Measurements from ENCODE around the gene SNRPB2.

DNA sequence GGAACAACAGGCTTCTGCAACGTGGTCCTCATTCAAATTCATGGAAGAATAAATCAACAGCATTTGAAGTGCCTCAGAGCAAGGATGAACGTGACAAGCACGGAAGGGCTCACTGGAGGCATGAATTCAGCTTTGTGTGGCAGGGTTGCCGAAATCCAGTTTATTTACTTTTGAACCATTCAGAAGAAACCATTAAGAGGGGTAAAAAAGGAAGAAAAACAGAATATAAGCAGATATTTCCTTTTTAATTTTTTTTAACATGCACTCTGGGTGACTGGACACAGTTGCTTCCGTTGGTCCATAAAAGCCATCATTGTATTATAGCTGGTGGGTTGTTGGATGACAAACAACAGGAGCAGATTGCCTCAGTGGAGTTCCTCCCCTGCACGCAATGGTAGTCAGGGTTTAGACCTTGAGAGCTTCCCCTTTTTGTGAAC, 17.3 kb upstream of the SNRPB2 start:
- TF ChIP-seq POLR2A (IDR thresholded peaks at IDR 0.05), result no peak
- TF ChIP-seq, protein P1, sequence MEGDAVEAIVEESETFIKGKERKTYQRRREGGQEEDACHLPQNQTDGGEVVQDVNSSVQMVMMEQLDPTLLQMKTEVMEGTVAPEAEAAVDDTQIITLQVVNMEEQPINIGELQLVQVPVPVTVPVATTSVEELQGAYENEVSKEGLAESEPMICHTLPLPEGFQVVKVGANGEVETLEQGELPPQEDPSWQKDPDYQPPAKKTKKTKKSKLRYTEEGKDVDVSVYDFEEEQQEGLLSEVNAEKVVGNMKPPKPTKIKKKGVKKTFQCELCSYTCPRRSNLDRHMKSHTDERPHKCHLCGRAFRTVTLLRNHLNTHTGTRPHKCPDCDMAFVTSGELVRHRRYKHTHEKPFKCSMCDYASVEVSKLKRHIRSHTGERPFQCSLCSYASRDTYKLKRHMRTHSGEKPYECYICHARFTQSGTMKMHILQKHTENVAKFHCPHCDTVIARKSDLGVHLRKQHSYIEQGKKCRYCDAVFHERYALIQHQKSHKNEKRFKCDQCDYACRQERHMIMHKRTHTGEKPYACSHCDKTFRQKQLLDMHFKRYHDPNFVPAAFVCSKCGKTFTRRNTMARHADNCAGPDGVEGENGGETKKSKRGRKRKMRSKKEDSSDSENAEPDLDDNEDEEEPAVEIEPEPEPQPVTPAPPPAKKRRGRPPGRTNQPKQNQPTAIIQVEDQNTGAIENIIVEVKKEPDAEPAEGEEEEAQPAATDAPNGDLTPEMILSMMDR (IDR thresholded peaks at IDR 0.05), result no peak
- TF ChIP-seq EP300 (IDR thresholded peaks at IDR 0.05), result no peak
